Sigmoid colon (tissue), 4 donors: ENCODE results near the gene KRT83.

Experiments
- CTCF ChIP-seq, 4 experiments: fragments of 450-650 bp in 3 of 4; fragments of 200-600 bp in 1 of 4; IDR thresholded peaks; one replicate each; pipeline ENCODE4 v1.5.1; 2016 to 2019; ENCODE audit warnings: antibody characterized with exemption in 4 of 4, mild to moderate bottlenecking in 3 of 4, moderate library complexity in 2 of 4
- EP300 ChIP-seq, 4 donors: sonication (generic); formaldehyde crosslinking; IDR thresholded peaks; one replicate each; pipeline ENCODE4 v1.6.1; 2017; ENCODE audit warnings: antibody characterized with exemption in 4 of 4
- POLR2A ChIP-seq, 2 donors: fragments of 450-650 bp; IDR thresholded peaks; one replicate each; pipeline ENCODE4 v1.6.1; 2016; ENCODE audit warnings: antibody characterized with exemption in 2 of 2, mild to moderate bottlenecking in 2 of 2, moderate library complexity in 2 of 2
- POLR2AphosphoS5 ChIP-seq, 4 donors: sonication (generic); formaldehyde crosslinking; IDR thresholded peaks; one replicate each; pipeline ENCODE4 v1.6.1; 2017; ENCODE audit warnings: antibody characterized with exemption in 4 of 4

- no peak for TF ChIP-seq POLR2A (IDR thresholded peaks at IDR 0.05)
- no peak for TF ChIP-seq POLR2AphosphoS5 (IDR thresholded peaks at IDR 0.05)
- TF ChIP-seq EP300 (IDR thresholded peaks at IDR 0.05), result no peak
- no peak for TF ChIP-seq CTCF (IDR thresholded peaks at IDR 0.05)
These were observed 9.1 kb downstream of the KRT83 start for GRCh38 chr12:52312086-52312485.
